Lower lobe of right lung (tissue), 2 donors: Measurements from ENCODE around the gene AQP12A. TPM values are rescaled to one million over a fixed set of nuclear protein-coding genes. Genes with fewer than 3 reads are reported as not detected.
A peak's percentile ranks its signal among the peaks of the same experiment; 100 is the strongest.

Experiments used
- ATAC-seq, 2 donors: fragments of 200-7000 bp; cut with Tn5 transposase; one replicate each; pipeline ENCODE4 v1.9.1; 2020 to 2022; ENCODE audit warnings: mild to moderate bottlenecking in 2 of 2, moderate library complexity in 2 of 2
- DNase-seq: peaks from one replicate; pipeline ENCODE4 v3.0.0-alpha.2; 2020
- H3K27ac ChIP-seq: fragments of 200-600 bp; one replicate; pipeline ENCODE4 v1.8.0; 2022
- H3K27me3 ChIP-seq: fragments of 200-600 bp; one replicate; pipeline ENCODE4 v1.8.0; 2022; ENCODE audit warnings: low read depth
- H3K36me3 ChIP-seq: fragments of 200-600 bp; one replicate; pipeline ENCODE4 v1.8.0; 2022; ENCODE audit warnings: mild to moderate bottlenecking
- H3K4me1 ChIP-seq: fragments of 200-600 bp; one replicate; pipeline ENCODE4 v1.8.0; 2022
- H3K4me3 ChIP-seq: fragments of 200-600 bp; one replicate; pipeline ENCODE4 v1.8.0; 2022; ENCODE audit warnings: mild to moderate bottlenecking
- H3K9me3 ChIP-seq: fragments of 200-600 bp; one replicate; pipeline ENCODE4 v1.8.0; 2022
- intact Hi-C: fragments of 100-400 bp; cut with DNase I; formaldehyde crosslinking; loops from one replicate; pipeline ENCODE4 v1.11.0; 2022
- total RNA-seq: library from RNA; stranded (reverse); fragmentation: NEBNext Ultra II Directional; extraction: Animal tissue kit (Norgen Biotek cat#: 25700); gene quantifications from one replicate; pipeline ENCODE4 v1.2.1, GENCODE V29; 2021
- TF ChIP-seq, protein P1 (sequence below): fragments of 200-600 bp; IDR thresholded peaks from one replicate; pipeline ENCODE4 v1.8.0; 2022; ENCODE audit warnings: antibody characterized with exemption, mild to moderate bottlenecking
- donor health status: DM: no; HTN: yes; CAD: no; lungs with severe emphysema.

AQP12A gene
- total RNA-seq, 1 donor from 2014 or later = not detected

DNA sequence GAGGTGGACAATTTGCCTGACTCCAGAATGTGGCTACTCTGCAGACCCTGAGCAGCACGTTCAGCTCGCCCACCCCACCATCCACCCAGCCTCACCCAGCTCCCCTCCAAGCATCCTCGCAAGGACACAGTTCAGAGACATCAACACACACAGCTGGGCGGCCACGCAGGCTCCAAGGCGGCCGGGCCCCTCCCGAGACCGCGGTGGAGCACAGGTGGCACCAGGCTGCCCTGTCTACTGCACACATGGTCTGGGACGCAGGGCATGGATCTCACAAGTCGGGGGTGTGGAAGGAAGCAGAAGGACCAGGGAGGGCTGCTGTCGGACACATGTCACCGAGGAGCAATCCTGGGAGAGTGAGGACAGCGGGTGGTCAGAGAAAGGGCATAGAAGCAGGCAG lies 36.2 kb downstream of the AQP12A start:
- Histone ChIP-seq H3K27ac (no peak overlapping the region), H3K4me1 (no peaks in the 10 kb centered on the region), H3K9me3 (no peaks in the 10 kb centered on the region), H3K4me3 (no peak overlapping the region), H3K27me3 (peaks cover 11% of the 10 kb centered on the region), H3K36me3 (no peaks in the 10 kb centered on the region)
- TF ChIP-seq, protein P1, sequence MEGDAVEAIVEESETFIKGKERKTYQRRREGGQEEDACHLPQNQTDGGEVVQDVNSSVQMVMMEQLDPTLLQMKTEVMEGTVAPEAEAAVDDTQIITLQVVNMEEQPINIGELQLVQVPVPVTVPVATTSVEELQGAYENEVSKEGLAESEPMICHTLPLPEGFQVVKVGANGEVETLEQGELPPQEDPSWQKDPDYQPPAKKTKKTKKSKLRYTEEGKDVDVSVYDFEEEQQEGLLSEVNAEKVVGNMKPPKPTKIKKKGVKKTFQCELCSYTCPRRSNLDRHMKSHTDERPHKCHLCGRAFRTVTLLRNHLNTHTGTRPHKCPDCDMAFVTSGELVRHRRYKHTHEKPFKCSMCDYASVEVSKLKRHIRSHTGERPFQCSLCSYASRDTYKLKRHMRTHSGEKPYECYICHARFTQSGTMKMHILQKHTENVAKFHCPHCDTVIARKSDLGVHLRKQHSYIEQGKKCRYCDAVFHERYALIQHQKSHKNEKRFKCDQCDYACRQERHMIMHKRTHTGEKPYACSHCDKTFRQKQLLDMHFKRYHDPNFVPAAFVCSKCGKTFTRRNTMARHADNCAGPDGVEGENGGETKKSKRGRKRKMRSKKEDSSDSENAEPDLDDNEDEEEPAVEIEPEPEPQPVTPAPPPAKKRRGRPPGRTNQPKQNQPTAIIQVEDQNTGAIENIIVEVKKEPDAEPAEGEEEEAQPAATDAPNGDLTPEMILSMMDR = no peak
- intact Hi-C loops = no loop called here
- ATAC-seq (no peak), DNase-seq (no peak)

DNA sequence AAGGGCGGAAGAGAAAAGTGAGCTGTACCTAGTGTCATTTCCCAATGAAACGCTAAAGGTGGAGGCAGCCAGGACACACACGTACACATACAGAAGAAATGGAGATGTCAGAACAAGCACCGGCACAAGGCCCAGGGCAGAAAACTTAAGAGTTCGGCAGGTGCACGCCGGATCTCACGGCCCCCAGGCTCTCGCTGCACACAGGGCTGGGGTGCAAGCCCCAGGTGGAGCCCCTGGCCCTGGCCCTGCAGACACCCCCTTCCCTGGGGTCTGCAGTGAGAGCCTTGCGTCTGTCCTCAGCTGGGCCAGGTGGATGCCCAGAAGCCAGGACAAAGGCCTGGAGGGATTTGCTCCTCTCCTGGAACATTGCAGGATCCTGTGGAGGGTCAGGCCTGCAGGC lies 36.7 kb downstream of the AQP12A start:
- ATAC-seq (no peak), DNase-seq (no peak)
- intact Hi-C loops = no loop called here
- Histone ChIP-seq H3K27ac (no peak overlapping the region), H3K9me3 (no peaks in the 10 kb centered on the region), H3K36me3 (no peaks in the 10 kb centered on the region), H3K27me3 (peaks cover 11% of the 10 kb centered on the region), H3K4me1 (no peaks in the 10 kb centered on the region), H3K4me3 (no peak overlapping the region)
- TF ChIP-seq, protein P1 = no peak

GRCh38 chr2:240728827-240729226 lies 37.2 kb downstream of the AQP12A start:
- intact Hi-C loops = no loop called here

GRCh38 chr2:240730501-240731177 lies 39.0 kb downstream of the AQP12A start:
- Histone ChIP-seq H3K4me3 (no peak overlapping the region), H3K4me1 (no peaks in the 10 kb centered on the region), H3K27me3 (peaks cover 11% of the 10 kb centered on the region), H3K36me3 (no peaks in the 10 kb centered on the region), H3K9me3 (no peaks in the 10 kb centered on the region), H3K27ac (no peak overlapping the region)
- DNase-seq = no peak
- no peak for ATAC-seq
- TF ChIP-seq, protein P1 = no peak
- intact Hi-C loops = no loop called here

More at GRCh38 chr2:240728827-240729226, 37.2 kb downstream of the AQP12A start:
- TF ChIP-seq, protein P1 = no peak
- Histone ChIP-seq H3K27me3 (peaks cover 11% of the 10 kb centered on the region), H3K4me3 (no peak overlapping the region), H3K36me3 (no peaks in the 10 kb centered on the region), H3K4me1 (no peaks in the 10 kb centered on the region), H3K9me3 (no peaks in the 10 kb centered on the region), H3K27ac (no peak overlapping the region)
- DNase-seq (no peak), ATAC-seq (no peak)

GRCh38 chr2:240731178-240731545 lies 39.5 kb downstream of the AQP12A start:
- TF ChIP-seq, protein P1 = no peak
- ATAC-seq (peak; percentile 10 to 31), DNase-seq (no peak)
- H3K4me3 ChIP-seq = no peak overlapping the region
- H3K27ac ChIP-seq = no peak overlapping the region
- intact Hi-C loops = no loop called here
- no peaks in the 10 kb centered on the region for H3K9me3 ChIP-seq
- H3K27me3 ChIP-seq = peaks cover 11% of the 10 kb centered on the region
- H3K4me1 ChIP-seq = no peaks in the 10 kb centered on the region
- H3K36me3 ChIP-seq = no peaks in the 10 kb centered on the region
